OCI-LY1 (cell line): Measurements from ENCODE around the gene PDE6C.

Experiments
- CTCF ChIP-seq: fragments of 200-600 bp; sonication (generic), shearing (Covaris generic); IDR thresholded peaks from 2 replicates; pipeline ENCODE4 v1.5.1; 2017; ENCODE audit warnings: mild to moderate bottlenecking, antibody characterized with exemption, low read length, moderate library complexity, mixed read lengths
- EZH2 ChIP-seq: fragments of 200-600 bp; sonication (generic), shearing (Covaris generic); IDR thresholded peaks from 2 replicates; pipeline ENCODE4 v1.8.0; 2017; ENCODE audit warnings: borderline replicate concordance, mixed run types, mild to moderate bottlenecking, antibody characterized with exemption, low read length, moderate library complexity, mixed read lengths

- no peak for TF ChIP-seq CTCF
- TF ChIP-seq EZH2: no peak
These were observed 19.1 kb upstream of the PDE6C start for GRCh38 chr10:93593254-93593653.
